ENCODE measurements around the gene NR5A2. TPM values are rescaled to one million over a fixed set of nuclear protein-coding genes. Genes with fewer than 3 reads are reported as not detected.

NR5A2 gene
- total and polyA plus RNA-seq, 2 experiments from 2014 or later = 19.8 to 55.5 TPM

- H3K27me3 ChIP-seq = no peaks in the 10 kb centered on the region
- no peak overlapping the region for H3K4me3 ChIP-seq
- H3K4me1 ChIP-seq (ENCODE audit: insufficient read depth) = no peaks in the 10 kb centered on the region
- no peak overlapping the region for H2AFZ ChIP-seq
- H4K20me1 ChIP-seq (ENCODE audit: insufficient read depth, poor library complexity, severe bottlenecking) = no peaks in the 10 kb centered on the region
- H3K27ac ChIP-seq = no peak overlapping the region
- no peaks in the 10 kb centered on the region for H3K9me3 ChIP-seq (ENCODE audit: low read depth)
- DNase-seq (ENCODE audit: low spot score) = no peak
- no peaks in the 10 kb centered on the region for H3K9me2 ChIP-seq (replicated peaks; ENCODE audit: insufficient read depth)
- TF ChIP-seq EZH2phosphoT487 (IDR thresholded peaks at IDR 0.05; ENCODE audit: low read depth, severe bottlenecking, unreplicated experiment) (no peak), EZH2 (IDR thresholded peaks at IDR 0.05; ENCODE audit: borderline replicate concordance) (no peak)
- TF ChIP-seq, protein P1, sequence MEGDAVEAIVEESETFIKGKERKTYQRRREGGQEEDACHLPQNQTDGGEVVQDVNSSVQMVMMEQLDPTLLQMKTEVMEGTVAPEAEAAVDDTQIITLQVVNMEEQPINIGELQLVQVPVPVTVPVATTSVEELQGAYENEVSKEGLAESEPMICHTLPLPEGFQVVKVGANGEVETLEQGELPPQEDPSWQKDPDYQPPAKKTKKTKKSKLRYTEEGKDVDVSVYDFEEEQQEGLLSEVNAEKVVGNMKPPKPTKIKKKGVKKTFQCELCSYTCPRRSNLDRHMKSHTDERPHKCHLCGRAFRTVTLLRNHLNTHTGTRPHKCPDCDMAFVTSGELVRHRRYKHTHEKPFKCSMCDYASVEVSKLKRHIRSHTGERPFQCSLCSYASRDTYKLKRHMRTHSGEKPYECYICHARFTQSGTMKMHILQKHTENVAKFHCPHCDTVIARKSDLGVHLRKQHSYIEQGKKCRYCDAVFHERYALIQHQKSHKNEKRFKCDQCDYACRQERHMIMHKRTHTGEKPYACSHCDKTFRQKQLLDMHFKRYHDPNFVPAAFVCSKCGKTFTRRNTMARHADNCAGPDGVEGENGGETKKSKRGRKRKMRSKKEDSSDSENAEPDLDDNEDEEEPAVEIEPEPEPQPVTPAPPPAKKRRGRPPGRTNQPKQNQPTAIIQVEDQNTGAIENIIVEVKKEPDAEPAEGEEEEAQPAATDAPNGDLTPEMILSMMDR (IDR thresholded peaks at IDR 0.05; ENCODE audit: poor library complexity) = no peak
- H3K36me3 ChIP-seq (replicated peaks; ENCODE audit: insufficient read depth, low read depth) = no peaks in the 10 kb centered on the region
- no peak overlapping the region for H3K4me2 ChIP-seq
- H3K79me2 ChIP-seq = no peaks in the 10 kb centered on the region
- WGBS (ENCODE audit: low lambda C conversion rate, missing lambda C conversion rate) = 31% methylated on average over 11 of the region's 11 CpGs
Measured at GRCh38 chr1:200226268-200226968, 198.9 kb downstream of the NR5A2 start.

- no peak for DNase-seq (ENCODE audit: low spot score)
- no peak overlapping the region for H2AFZ ChIP-seq
- no peaks in the 10 kb centered on the region for H3K36me3 ChIP-seq (replicated peaks; ENCODE audit: insufficient read depth, low read depth)
- WGBS (ENCODE audit: low lambda C conversion rate, missing lambda C conversion rate) = 92% methylated on average over 1 of the region's 1 CpG
- no peak overlapping the region for H3K4me2 ChIP-seq
- H3K79me2 ChIP-seq = no peaks in the 10 kb centered on the region
- no peaks in the 10 kb centered on the region for H3K27me3 ChIP-seq
- no peaks in the 10 kb centered on the region for H3K4me1 ChIP-seq (ENCODE audit: insufficient read depth)
- no peaks in the 10 kb centered on the region for H3K9me2 ChIP-seq (replicated peaks; ENCODE audit: insufficient read depth)
- H3K27ac ChIP-seq = no peak overlapping the region
- no peaks in the 10 kb centered on the region for H3K9me3 ChIP-seq (ENCODE audit: low read depth)
- H4K20me1 ChIP-seq (ENCODE audit: insufficient read depth, poor library complexity, severe bottlenecking) = no peaks in the 10 kb centered on the region
- TF ChIP-seq, protein P1 (IDR thresholded peaks at IDR 0.05; ENCODE audit: poor library complexity) = no peak
- TF ChIP-seq EZH2phosphoT487 (IDR thresholded peaks at IDR 0.05; ENCODE audit: low read depth, severe bottlenecking, unreplicated experiment) (no peak), EZH2 (IDR thresholded peaks at IDR 0.05; ENCODE audit: borderline replicate concordance) (no peak)
- H3K4me3 ChIP-seq = no peak overlapping the region
Measured at GRCh38 chr1:200226969-200227303, 199.4 kb downstream of the NR5A2 start.

Small RNA genes within 50 kb of the gene (small RNA-seq; reads per million reads assigned to genes)
- not detected for gene RNU6-570P
- not detected for gene RNU6-609P
- gene RNU6-716P = not detected

All from hepatocyte (in vitro differentiated cells).